Astrocyte of the cerebellum (primary cell): ENCODE data around the gene MRPL28.

ENCODE experiments used
- DNase-seq: peaks from one replicate; pipeline ENCODE4 v3.0.0-alpha.2; 2011; ENCODE audit warnings: low read depth
- H3K4me3 ChIP-seq: 2 replicates; pipeline ENCODE4 v1.5.1; 2011; ENCODE audit warnings: mild to moderate bottlenecking, low read depth, low read length, moderate library complexity
- in situ Hi-C: cut with HindIII; loops from 2 replicates; pipeline ENCODE4 v1.10.0; 2017; ENCODE audit warnings: low sequenced_read_pairs
- TF ChIP-seq, protein P1 (sequence below): IDR thresholded peaks from 2 replicates; pipeline ENCODE4 v1.5.1; 2012; ENCODE audit warnings: low read length, low read depth, moderate library complexity, mild to moderate bottlenecking; ENCODE audit errors: missing control alignments

The MRPL28 gene

DNA sequence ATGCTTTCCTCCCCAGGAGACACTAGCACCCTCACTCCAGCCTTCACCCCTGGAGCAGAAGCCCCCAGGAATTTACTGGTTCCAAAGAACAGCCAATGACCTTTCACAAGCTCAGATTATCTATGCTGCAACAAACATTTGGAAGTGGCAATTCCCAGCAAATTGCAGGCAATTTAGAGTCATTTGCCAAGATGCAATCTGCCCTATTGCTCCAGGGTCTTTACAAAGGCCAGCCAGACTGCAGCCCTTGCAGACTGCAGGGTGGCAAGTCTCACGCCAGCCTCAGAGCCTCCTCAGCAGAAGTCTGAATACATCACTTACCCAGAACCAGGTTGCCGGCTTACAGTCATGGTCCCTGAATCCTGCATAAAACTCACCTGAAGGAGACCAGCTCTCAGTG, 39.6 kb downstream of the MRPL28 start:
- TF ChIP-seq, protein P1, sequence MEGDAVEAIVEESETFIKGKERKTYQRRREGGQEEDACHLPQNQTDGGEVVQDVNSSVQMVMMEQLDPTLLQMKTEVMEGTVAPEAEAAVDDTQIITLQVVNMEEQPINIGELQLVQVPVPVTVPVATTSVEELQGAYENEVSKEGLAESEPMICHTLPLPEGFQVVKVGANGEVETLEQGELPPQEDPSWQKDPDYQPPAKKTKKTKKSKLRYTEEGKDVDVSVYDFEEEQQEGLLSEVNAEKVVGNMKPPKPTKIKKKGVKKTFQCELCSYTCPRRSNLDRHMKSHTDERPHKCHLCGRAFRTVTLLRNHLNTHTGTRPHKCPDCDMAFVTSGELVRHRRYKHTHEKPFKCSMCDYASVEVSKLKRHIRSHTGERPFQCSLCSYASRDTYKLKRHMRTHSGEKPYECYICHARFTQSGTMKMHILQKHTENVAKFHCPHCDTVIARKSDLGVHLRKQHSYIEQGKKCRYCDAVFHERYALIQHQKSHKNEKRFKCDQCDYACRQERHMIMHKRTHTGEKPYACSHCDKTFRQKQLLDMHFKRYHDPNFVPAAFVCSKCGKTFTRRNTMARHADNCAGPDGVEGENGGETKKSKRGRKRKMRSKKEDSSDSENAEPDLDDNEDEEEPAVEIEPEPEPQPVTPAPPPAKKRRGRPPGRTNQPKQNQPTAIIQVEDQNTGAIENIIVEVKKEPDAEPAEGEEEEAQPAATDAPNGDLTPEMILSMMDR: no peak
- H3K4me3 ChIP-seq: no peak overlapping the region
- in situ Hi-C loops: no loop called here

DNA sequence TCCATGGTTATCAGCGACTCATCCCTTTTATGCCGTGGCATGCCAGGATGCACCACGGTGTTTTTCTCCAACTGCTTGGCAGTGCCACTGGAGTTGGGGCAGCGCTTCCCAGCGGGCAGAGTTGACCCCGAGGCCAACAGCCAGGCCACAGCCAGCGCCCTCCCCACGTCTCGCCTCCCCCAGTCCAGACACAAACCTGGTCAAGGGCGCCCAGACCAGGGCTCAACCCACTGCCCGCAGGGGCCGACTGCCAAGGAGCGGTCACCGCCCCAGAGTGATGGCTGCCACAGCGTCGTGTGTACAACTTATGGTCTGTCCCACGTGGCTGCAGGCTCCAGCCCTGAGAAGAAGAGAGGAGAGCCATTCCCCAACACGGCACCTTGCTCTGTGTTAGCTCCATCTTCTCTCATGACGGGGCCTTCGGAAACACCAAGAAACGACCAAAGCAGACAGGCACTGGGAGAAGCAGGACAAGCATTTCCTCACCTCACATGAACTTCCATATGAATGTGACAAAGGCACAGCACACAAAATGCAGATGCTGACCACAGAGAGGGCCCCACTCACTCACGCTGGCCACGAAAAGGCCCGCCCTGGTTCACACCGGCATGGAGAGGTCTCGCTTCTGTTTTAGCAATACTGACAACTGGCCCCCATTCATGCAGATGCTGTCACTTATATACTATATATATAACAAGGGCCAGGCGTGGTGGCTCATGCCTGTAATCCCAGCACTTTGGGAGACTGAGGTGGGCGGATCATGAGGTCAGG, 44.8 kb downstream of the MRPL28 start:
- TF ChIP-seq, protein P1: no peak
- no peak for DNase-seq
- H3K4me3 ChIP-seq: no peak overlapping the region
- in situ Hi-C loops: no loop called here

More for the DNA sequence above, 39.6 kb downstream of the MRPL28 start:
- no peak for DNase-seq

DNA sequence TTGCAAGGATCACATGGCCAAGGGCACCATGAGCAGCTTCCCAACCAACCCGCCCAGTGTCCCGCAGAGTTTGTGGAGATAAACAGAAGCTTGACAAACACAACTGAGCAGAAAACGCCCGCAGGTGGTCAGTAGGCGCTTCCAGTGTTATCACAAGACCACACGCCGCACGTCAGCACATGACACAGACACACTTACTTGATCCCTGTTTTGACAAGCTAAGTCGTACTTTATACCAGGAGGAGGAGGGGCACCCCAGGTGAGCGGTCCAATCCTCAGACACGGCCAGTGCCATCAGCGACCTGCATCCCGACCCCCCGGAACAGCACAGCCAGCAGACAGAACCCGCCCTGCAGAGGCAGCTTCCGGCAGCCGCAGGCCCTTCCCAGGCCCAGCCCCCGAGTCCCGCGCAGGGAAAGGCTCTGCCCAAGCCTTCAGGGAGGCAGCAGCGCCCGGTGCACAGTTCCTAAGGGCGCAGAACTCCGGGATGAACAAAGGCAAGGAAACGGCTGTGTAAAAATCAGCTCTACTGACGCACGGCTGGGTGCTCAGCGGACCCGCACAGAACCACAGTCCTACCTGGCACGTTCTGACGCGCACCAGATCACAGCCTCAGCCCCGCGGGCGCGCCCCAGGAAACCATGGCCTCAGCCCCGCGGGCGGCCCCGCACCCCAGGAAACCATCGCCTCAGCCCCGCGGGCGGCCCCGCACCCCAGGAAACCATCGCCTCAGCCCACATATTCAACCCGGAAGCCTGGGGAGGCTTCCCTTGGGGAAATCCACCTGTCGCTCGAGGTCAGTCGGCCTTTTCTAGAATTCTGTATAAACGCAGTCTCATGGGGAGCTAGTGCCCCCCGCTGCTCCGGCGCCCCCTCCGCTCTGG, 45.6 kb downstream of the MRPL28 start:
- TF ChIP-seq, protein P1: no peak
- in situ Hi-C loops: loop anchor here (5.0 kb wide), 1 partner anchor 38 kb away; no protein-coding TSS in a partner anchor
- DNase-seq: no peak
- no peak overlapping the region for H3K4me3 ChIP-seq

DNA sequence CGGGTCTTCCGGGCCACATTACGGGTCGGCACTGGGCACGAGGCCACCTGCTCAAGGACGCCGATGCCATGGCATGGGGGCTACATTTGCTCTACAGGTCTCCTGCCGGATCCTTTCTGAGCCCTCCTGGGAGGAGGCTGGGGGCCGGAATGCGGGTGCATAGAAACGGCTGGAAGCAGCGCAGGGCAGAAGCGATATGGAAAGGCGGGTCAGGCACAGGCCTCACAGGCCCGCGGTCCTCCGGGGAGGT, 46.2 kb downstream of the MRPL28 start:
- no peak for DNase-seq
- no peak overlapping the region for H3K4me3 ChIP-seq
- TF ChIP-seq, protein P1: no peak
- in situ Hi-C loops: loop anchor here (5.0 kb wide), 1 partner anchor 38 kb away; no protein-coding TSS in a partner anchor

DNA sequence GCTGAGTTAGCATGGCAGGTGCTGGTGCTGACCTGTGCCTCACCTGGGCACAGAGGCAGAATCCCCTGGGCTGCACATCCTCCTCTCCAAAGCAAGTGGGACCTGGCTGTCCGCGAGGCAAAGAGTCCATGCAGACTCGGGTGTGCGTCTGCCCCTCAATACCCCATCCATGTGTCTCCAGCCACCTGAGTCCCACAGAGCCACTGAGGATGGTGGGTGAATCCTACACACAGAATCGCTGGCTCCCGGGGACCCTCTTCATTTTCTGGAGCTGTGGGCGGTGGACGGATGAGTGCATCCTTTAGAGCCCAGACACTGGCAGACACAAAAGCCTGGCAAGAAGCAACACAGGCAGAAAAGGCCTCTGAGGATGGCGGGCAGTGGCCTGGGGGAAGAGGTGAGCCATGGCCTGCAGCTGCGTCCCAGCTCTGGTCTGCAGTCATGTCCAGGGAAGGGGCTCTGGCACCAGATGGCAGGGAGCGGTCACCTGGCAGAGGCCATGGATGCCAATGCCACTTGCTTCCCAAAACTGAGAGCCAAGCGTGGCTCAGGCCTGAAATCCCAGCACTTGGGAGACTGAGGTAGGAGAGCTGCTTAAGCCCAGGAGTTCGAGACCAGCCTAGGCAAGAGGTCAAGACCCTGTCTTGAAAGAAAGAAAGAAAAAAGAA, 47.7 kb downstream of the MRPL28 start:
- H3K4me3 ChIP-seq: no peak overlapping the region
- TF ChIP-seq, protein P1: no peak
- no peak for DNase-seq
- in situ Hi-C loops: loop anchor here (5.0 kb wide), 1 partner anchor 40 kb away; no protein-coding TSS in a partner anchor

DNA sequence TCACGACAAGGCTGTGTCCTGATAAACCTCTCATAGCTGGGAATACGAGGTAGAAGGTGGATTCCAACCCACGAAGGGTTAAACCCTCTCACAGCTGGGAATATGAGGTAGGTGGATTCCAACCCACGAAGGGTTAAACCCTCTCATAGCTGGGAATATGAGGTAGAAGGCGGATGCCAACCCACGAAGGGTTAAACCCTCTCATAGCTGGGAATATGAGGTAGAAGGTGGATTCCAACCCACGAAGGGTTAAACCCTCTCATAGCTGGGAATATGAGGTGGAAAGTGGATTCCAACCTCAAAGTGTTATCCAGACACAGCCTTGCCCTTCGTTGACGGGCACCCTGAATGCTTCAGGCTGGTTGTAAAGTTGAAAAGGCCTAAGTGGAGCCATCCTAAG, 48.8 kb downstream of the MRPL28 start:
- in situ Hi-C loops: loop anchor here (5.0 kb wide), 1 partner anchor 41 kb away; no protein-coding TSS in a partner anchor
- no peak for DNase-seq
- TF ChIP-seq, protein P1: no peak
- no peak overlapping the region for H3K4me3 ChIP-seq
